Middle frontal gyrus (tissue), 1 donor: Measurements from ENCODE around the gene MYCN.

Experiments
- DNase-seq: peaks from one replicate; pipeline ENCODE4 v3.0.0-alpha.2; 2015; ENCODE audit warnings: low spot score; ENCODE audit errors: extremely low spot score

MYCN gene

DNA sequence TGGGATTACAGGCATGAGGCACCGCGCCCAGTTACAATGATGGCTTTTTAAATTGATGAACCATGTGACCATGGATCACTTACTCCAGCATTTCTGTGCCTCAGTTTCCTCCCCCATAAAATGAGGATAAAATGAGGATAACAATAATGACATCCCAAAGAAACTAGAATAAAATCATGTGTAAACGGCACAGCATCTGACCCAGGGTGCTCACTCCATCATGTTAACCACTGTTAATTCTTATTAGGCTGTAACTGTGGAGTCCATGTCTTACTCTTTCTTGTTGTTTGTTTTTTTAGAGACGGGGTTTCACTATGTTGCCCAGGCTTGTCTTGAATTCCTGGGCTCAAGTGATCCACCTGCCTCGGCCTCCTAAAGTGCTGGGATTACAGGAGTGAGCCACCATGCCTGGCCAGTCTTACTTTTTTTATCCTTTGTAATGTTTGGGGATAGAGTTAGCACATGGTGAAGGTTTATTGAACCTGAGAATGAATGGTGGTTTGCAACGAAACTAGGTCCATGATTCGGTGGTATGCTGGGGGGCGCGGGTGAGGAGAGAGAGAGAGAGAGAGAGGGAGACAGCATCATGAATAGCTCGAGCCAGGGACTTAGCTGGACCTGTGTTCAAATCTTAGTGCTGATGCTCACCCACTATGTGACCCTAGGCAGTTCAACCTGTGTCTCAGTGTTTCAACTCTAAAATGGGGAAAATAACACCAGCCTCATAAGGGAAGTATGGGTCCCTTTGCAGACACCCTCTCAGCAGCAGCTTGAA lies 52.3 kb downstream of the MYCN start:
- DNase-seq: no peak

GRCh38 chr2:15993232-15993610 lies 52.9 kb downstream of the MYCN start:
- no peak for DNase-seq

DNA sequence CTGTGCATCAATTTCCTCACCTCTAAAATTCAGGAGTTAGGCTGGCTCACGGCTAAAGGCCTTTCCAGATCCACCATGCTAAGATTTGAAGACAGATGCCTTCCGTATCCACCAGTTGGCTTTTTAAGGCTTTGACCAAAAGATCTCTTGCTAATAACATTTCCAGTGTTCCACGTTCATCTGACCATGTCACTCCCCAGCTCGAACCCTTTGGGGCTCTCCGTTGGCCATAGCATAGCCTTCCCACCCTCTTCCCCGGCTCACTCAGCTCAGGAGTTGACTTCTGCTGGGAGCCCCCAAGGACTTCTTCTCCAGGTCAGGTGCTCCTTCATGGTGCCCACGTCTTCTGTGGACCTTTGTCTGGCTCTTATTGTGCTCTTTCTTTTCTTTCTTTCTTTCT lies 53.3 kb downstream of the MYCN start:
- no peak for DNase-seq

GRCh38 chr2:15995603-15996002 lies 55.3 kb downstream of the MYCN start:
- no peak for DNase-seq
